B cell (primary cell): ENCODE data around the gene OR10C1.

Experiments used
- EZH2 ChIP-seq: IDR thresholded peaks from 2 replicates; pipeline ENCODE4 v1.6.1; 2012; ENCODE audit warnings: borderline replicate concordance, low read depth, mild to moderate bottlenecking, moderate library complexity, low read length; ENCODE audit not compliant: insufficient read depth, poor library complexity, severe bottlenecking
- TF ChIP-seq, protein P1 (sequence below): fragments of 200-600 bp; IDR thresholded peaks from one replicate; pipeline ENCODE4 v1.8.0; 2022; ENCODE audit warnings: antibody characterized with exemption, mild to moderate bottlenecking

DNA sequence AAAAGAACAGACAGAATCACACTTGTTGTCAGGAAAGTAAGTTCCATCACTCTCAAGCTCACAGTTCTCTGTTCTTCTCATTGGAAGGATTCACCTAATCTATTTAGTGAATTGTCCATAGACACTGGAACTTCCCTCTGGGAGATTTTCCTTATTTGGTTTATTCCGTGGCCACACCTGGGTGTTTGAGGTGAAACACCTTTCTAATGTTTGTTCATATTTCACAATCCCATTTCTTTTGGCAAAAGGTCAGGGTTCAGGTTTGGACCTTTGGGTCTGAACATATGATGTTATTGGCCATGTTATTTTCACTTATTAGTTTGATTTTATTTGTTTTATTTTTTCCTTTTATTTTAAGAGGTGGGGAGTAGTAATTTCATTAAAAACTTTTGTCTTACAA is 44.6 kb downstream of the OR10C1 start:
- TF ChIP-seq, protein P1, sequence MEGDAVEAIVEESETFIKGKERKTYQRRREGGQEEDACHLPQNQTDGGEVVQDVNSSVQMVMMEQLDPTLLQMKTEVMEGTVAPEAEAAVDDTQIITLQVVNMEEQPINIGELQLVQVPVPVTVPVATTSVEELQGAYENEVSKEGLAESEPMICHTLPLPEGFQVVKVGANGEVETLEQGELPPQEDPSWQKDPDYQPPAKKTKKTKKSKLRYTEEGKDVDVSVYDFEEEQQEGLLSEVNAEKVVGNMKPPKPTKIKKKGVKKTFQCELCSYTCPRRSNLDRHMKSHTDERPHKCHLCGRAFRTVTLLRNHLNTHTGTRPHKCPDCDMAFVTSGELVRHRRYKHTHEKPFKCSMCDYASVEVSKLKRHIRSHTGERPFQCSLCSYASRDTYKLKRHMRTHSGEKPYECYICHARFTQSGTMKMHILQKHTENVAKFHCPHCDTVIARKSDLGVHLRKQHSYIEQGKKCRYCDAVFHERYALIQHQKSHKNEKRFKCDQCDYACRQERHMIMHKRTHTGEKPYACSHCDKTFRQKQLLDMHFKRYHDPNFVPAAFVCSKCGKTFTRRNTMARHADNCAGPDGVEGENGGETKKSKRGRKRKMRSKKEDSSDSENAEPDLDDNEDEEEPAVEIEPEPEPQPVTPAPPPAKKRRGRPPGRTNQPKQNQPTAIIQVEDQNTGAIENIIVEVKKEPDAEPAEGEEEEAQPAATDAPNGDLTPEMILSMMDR = no peak
- TF ChIP-seq EZH2 = no peak
